ENCODE data around the gene C2orf92.

GRCh38 chr2:97677480-97677879 is 8.0 kb downstream of the C2orf92 start:
- TF ChIP-seq CTCF (IDR thresholded peaks at IDR 0.05; ENCODE audit: poor library complexity, severe bottlenecking), result no peak
- no peak for TF ChIP-seq EZH2 (IDR thresholded peaks at IDR 0.05; ENCODE audit: borderline replicate concordance, insufficient read depth, low read length, poor library complexity, severe bottlenecking)
- TF ChIP-seq POLR2AphosphoS5 (IDR thresholded peaks at IDR 0.05), result no peak
- no peak for TF ChIP-seq SMC3 (conservative IDR thresholded peaks at IDR 0.05; ENCODE audit: poor library complexity)
